NCI-H526 treated with DMSO at 0.1 percent for 48 hours (cell line): Measurements from ENCODE around the gene TLE6.
A peak's percentile ranks its signal among the peaks of the same experiment; 100 is the strongest.
"Not testable (repeated sequence)": the region's sequence is repeated elsewhere in the genome, so short reads cannot be mapped to it uniquely, and the experiment has no call there.

Source experiments
- DNase-seq: peaks from one replicate; lab custom pipeline; 2025; lab: John Stamatoyannopoulos, UW

Gene TLE6

DNA sequence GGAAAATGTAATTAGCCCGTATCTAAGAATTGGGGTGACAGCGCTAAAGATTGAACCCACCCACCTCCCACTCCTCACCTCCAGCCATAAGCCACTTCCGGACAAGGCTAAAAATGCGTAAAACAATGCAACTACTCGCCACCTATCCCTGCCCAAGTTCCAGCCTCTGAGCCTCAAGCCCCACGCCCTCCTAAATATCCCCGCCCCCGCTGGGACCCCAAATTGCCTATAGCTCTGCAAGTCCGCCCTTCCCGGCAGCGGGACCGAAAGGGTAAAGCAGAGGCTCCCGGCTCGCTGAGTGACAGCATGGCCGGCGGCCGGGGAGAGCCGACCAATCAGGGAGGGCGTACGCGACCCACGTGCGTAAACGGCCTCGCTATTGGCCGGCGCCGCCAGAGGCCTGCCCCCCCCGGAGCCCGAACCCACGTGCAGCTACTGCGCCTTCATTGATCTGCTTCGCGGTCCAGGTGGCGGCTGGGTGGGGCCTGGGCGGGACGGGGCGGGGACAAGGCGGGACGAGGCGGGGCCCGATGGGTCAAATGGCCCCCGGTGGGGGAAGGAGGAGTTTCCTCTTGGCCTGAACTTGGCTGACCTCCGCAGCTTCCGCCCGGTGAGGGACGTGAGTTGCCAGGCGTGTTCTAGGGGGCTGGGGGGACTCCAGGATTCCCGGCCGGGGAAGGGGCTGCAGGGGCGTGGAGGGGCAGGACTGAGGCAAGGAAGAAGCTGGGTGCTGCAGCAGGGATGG, at the start of gene TLE6:
TLE6 (plus strand) TSS at position 564 of the 745 bp plus-strand sequence. CDS start 670 bp downstream, outside the sequence.
- DNase-seq, result peak; percentile 81

DNA sequence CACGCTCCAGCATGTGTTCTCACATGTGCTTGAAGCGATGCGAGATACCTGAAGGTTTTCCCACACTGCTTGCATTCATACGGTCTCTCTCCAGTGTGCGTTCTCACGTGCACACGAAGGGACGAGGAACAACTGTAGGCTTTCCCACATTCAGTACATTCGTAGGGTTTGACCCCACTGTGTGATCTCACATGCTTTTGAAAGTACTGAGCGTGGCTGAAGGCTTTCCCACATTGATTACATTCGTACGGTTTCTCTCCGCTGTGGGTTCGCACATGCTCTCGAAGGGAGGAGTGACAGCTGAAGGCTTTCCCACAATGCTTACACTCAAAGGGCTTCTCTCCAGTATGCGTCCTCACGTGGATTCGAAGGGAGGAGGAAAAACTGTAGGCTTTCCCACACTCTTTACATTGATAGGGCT, 43.9 kb upstream of the TLE6 start:
- DNase-seq, result no peak

DNA sequence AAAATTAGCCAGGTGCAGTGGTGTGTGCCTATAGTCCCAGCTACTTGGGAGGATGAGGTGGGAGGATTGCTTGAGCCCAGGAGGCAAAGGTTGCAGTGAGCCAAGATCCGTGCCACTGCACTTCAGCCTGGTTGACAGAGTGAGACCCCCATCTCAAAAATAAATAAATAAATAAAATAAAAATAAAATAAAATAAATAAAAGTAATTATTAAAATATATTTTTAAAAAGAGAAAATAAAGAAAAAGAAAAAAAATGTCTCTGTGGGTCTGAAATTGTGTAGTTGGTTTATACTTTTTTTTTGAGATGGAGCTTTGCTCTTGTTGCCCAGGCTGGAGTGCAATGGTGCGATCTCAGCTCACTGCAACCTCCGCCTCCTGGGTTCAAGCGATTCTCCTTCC, 41.5 kb upstream of the TLE6 start:
- DNase-seq, result not testable (repeated sequence)

DNA sequence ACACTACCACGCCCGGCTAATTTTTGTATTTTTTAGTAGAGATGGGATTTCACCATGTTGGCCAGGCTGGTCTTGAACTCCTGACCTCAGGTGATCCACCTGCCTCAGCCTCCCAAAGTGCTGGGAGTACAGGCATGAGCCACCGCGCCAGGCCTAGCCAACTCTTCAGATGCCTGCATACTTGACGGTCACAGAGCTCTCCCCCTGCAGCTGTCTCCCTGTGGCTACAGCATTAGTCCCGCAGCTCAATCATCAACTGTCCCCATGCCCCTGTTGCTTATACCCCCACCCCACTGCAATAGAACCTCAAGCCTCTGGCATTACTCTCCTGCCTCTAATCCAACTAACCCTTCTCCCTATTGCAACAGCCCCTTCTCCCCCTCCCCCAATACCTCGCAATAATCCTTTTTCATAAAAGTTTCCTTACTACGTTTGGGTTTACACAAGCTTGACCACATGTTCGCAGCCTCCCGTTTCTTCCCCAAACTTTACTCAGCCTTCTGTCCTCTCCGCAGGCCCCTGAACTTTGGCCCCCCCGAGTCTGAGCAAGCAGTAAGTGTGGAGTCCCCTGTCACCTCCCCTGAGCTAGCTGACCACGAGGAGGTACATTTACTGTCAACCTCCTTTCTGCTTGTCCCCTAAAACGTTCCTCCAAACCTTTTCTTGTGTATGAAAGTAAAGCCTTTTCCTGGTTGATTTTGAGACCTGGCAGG, 34.3 kb upstream of the TLE6 start:
- DNase-seq, result no peak

DNA sequence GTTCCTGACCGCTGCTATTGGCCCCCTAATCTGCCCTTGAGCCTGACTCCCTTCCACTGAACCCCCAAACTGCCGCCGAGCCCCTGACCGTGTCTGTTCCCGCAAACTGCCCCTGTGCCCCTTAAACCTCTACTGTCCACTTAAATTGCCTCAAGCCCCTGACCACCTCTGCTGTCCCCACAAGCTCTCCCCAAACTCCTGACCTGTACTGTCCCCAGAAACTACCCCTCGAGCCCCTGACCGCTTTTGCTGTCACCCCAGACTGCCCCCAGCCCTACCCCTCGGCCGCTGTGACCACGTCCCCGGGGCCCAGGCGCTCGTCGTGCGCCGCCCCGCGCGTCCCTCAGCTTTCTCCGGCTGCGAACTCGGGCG, 33.0 kb upstream of the TLE6 start:
- DNase-seq, result no peak

DNA sequence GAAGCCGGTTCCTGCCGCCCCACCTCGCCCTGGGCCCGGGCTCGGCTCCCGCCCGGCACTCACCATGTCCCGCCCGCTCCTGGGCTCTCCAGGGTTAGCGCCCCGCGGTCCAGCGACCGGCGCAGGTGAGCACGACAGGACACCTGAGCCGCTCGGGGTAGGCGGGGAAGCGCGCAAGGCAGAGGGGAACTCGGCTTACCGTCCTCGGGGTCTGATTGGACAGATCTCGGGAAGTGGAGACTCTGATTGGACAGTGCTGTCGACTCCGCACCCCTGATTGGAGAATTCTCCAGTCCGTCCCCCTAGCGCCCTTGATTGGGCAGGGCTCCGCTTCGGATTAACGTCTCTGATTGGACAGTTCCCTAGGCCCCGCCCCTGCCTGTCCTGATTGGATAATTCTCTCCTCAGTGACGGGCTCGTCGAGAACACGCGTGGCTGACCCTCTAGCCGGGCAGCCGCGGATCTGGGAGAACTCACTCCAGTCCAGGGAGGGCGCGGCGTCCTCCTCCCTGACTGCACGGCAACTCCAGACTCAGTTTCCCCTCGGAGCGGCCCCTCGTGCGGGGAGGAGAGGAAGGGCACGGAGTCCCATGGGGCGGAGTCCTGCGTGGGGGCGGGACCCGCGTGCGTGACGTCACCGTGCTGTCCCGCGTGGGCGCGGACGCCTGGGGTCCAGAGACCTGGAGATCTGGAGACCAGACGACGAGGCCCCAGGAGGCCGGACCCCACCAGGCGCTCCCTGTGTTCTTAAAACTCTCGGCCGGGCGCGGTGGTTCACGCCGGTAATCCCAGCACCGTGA, 32.4 kb upstream of the TLE6 start, which contains the start of gene ZNF77:
ZNF77 (minus strand) TSS at position 197 of the 800 bp plus-strand sequence; CDS start at position 66, 131 bp downstream.
- DNase-seq, result peak; percentile 96

DNA sequence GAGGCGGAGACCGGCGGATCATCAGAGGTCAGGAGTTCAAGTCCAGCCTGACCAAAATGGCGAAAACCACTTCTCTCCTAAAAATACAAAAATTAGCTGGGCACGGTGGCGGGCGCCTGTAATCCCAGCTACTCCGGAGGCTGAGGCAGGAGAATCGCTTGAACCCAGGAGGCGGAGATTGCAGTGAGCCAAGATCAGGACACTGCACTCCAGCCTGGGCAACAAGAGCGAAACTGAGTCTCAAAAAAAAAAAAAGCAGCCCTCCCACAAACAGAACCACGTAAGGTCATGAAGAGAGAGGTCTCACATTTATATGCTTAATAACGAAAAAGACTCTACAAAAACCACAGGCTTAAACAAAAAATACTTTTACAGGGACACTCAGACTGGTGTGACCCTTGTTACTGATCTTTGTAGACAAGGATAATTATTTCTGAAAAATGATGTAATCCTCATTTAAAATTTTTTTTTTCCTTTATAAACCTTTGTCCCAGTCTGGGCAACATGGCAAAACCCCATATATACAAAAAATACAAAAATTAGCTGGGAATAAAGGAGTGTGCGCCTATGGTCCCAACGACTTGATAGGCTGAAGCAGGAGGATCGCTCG, 31.7 kb upstream of the TLE6 start:
- DNase-seq, result no peak

DNA sequence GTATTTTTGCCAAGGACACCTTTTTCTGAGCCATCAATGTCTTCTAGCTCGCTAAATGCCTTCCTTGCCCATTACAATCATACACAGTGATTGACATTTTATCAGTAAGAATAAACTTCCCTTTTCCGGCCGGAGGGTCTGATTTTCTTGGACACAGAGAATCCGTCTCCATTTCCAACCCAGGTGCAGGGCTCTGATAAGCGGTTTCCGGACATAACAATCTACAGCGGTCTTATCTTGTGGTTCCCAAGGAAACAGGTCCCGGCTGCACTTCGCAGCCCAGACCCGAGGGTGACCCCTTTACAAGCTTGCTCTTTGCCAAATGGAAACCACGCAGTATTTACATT, 27.5 kb upstream of the TLE6 start:
- DNase-seq, result no peak

DNA sequence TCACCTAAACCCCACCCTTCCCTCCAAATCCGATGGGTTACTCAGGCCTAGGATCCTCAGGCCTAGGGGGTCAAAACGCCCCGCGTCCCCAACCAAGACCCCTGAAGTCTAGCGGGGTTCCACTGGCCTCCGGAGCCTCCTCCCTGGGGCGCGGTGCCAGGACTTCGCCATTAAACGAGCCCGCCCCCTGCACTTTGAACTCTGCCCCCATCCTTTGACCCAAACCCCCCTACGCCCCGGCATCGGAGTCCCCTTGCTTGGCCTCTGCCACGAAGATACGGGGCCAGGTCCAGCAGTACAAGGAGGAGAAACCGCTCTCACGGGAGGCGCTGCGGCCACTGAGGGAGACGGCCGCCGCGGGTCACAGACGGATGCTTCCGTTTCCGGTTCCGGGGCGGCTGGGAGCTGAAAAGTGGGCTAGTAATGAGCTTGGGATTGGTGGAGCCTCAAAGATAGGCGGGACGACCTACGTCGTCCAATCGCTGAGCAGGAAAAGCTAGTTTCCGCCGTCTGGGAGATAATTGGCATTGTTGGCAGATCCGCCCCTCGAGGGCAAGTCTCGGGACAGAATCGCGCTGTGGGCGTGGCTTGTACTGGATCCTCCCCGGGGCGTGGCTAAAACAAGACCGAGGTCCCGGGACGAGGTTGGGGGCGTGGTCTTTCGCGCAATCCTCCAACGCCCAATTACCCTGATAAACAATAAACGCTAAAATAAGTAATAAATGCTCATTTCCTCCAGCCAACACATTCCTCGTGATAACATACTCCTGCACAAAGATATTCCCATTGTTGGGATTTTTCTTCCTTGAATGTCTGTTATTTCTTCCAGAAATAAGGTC, 26.9 kb upstream of the TLE6 start:
- peak; percentile 95 for DNase-seq

DNA sequence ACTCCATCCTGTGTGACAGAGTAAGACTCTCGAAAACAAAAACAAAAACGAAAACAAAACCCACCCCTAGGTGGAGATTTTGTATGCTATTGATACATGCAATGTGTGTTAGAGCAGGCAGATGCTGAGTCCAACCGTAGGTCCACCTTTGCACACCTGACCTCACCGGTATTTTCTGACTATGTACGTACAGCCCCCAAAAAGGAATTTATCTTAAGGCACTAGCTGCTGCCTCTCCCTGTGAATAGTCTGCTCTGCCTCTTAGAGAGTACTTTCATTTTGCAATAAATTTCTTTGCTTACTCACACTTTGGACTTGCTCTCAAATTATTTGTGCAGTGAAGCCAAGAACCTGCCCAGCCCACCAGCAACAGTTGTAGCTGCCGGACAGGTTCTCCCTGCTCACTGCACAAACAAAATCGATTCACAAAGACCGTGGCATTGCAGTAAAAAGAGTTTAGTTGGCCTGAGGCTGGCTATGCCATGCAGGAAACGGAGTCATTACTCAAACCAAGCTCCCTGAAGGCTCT, 24.3 kb upstream of the TLE6 start:
- DNase-seq, result peak; percentile 3

DNA sequence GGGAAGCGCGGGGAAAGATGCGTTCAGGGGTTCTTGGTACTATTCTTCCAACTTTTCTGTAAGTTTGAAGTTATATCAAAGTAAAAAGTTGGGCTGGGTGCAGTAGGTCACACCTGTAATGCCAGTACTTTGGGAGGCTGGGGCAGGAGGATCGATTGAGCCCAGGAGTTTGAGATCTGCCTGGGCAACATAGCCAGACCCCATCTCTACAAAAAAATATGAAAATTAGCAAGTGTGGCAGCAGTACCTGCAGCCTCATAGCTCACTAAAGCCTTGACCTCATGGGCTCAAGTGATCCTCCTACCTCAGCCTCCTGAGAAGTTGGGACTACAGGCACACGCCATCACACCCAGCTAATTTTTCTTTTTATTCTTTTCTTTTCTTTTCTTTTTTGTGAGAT, 20.2 kb upstream of the TLE6 start:
- DNase-seq, result no peak

DNA sequence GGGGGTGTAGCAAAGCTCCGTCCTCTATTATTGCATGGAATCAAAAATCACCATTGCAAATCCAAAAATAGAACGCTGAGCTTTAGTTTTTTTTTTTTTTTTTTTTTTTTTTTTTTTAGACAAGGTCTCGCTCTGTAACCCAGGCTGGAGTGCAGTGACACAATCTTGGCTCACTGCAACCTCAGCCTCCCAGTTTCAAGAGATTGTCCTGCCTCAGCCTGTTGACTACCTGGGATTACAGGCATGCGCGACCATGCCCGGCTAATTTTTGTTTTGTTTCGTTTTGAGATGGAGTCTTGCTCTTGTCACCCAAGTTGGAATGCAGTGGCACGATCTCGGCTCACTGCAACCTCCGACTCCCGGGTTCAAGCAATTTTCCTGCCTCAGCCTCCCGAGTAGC, 17.2 kb upstream of the TLE6 start:
- no peak for DNase-seq

DNA sequence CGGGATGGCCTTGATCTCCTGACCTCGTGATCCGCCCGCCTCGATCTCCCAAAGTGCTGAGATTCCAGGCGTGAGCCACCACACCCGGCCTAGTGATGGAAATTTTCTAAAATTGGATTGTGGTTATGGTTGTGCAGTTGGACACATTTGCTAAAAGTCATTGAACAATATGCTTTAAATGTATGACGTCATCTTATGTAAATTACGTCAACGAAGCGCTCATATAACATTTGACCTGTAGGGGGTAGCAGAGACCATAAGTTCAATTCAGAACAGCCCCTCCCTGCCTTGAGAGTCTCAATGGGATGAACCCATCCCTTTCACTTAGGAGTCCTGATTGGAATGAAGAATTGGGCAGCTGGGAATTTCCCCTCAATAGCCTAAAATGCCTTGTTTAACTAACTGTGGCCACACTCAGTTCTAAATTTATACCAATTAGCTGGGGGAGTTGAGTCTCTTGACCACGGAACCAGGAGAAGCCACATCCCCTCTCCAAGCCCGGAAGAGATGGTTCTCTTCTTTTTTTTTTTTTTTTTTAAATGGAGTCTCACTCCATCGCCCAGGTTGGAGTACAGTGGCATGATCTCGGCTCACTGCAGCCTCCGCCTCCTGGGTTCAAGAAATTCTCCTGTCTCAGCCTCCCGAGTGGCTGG, 15.2 kb upstream of the TLE6 start:
- peak; percentile 12 for DNase-seq

DNA sequence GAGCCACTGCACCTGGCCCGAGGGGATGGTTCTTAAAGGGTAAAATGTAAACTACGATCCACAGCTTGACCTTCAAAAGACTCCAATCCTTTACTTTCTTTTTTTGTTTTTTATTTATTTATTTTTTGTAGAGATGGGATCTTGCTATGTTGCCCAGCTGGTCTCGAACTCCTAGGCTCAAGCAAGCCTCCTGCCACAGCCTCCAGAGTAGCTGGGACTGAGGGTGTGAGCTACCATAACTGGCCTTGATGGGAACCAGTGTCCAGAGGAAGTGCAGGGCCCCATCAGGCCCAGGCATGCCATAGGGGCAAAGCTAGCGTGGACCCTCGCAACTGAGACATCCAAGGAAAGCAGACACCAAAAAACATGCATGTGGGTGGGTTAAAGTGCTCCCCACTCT, 14.2 kb upstream of the TLE6 start:
- DNase-seq, result no peak

DNA sequence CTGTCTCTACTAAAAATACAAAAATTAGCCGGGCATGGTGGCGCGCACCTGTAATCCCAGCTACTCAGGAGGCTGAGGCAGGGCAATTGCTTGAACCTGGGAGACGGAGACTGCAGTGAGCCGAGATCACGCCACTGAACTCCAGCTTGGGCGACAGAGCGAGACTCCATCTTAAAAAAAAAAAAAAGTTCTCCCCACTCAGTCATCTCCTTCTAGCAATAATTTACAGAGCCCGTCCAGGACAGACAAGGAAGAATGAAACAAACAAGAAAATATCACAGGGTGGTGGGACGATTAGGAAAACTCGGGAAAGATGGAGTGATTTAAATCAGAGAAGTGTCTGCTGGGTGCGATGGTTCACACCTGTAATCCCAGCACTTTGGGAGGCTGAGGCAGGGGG, 13.7 kb upstream of the TLE6 start:
- not testable (repeated sequence) for DNase-seq

DNA sequence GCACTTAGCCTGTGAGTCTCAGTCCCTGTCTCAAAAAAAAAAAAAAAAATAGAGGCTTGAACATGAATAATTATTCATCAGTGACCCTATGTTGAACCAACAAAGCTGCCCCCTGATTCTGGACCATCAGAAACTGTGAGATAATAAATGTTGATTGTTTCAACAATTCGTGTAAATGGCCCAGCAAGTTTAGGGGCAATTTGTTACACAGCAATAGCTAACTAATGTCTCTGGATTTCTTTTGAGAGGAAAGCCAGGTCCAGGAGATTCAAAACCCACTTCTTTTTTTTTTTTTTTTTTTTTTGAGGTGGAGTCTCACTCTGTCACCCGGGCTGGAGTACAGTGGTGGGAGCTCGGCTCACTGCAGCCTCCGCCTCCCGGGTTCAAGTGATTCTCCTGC, 12.5 kb upstream of the TLE6 start:
- DNase-seq, result no peak

DNA sequence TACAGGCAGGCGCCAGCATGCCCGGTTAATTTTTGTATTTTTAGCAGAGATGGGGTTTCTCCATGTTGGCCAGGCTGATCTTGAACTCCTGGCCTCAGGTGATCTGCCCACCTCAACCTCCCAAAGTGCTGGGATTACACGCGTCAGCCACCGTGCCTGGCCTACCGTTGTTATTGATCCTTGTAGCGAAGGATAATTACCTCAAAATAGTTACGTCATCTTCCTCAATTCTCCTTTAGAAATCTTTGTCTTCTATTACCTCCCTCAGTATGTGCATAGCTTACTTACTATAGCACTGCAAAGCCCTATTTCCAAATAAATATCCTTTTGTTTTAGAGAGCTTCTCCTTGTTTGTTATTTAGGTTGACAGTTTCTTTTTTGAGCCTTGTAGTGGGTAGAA, 9.4 kb upstream of the TLE6 start:
- no peak for DNase-seq

DNA sequence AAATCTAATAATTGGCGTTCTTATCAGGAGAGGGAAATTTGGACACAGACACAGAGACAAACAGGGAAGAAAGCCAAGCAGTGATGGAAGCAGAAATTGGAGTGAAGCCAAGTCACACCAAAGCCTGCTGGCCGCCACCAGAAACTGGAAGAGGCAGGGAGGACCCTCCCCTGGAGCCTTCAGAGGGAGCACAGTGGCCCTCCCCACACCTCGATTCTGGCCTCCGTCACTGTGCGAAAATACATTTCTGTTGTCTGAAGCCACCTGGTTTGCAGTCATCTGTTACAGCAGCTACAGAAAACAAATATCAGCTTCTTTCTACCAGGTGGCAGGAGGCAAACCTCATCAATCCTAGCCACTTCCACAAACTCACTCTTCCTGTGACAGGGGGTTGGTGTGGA, 8.3 kb upstream of the TLE6 start:
- DNase-seq, result no peak

DNA sequence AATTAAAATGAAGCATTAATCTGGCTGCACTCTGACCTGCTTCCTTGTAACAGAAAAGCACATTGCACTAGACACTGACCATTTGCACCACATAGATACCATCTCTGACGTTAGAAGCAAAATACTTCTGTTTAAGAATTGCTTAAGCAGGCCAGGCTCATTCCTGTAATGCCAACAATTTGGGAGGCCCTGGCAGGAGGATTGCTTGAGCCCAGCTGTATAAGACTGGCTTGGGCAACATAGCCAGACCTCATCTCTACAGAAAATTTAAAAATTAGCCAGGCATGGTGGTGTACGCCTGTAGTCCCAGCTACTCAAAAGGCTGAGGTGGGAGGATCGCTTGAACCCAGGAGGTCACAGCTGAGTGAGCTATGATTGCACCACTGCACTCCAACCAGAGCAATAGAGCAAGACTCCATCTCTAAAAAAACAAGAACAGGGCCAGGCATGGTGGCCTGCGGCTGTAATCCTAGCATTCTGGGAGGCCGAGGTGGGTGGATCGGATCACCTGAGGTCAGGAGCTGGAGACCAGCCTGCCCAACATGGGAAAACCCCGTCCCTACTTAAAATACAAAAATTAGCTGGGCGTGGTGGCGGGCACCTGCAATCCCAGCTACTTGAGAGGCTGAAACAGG, 7.0 kb upstream of the TLE6 start:
- DNase-seq, result no peak

DNA sequence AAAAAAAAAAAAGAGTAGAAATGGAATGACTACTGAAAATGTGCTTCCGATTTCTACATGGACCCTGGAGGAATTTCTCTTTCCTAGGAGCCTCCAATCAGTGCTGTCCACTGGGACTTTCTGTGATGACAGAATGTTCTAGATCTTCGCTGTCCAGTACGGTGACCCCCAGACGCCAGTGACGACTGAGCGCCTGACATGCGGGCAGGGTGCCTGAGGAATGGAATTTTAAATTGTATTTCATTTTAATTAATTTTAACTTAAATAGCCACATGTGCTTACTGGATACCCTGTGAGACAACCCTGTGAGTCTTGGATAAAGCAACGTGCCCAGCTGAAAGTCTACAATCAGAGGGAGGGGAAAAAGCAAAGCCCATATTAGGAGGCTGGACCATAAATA, 4.1 kb upstream of the TLE6 start:
- DNase-seq, result no peak
